ENCODE results near the gene C3orf18.

DNA sequence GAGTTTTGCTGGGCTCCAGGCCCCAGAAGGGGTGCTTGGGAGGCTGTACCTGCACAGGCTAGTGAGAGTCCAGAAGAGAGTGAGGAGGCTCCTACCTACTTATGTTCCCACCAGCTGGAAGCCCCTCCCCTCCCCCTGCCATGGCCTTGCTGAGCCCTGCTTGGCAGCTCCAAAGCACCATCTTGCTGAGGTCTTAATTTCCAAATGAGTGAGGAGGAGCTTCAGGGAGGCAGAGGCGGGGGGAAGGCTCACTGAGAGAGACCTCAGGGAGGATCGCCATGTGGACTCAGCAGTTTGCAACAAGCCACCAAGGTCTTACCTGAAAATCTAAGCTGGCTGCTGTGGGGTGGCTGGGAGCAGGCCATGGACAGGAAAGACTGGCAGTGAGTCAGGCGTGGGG lies 55.4 kb downstream of the C3orf18 start:
- TF ChIP-seq FOXA1 (IDR thresholded peaks at IDR 0.05) (no peak), ARNT (IDR thresholded peaks at IDR 0.05) (no peak), L3MBTL2 (conservative IDR thresholded peaks at IDR 0.05) (no peak), NFRKB (IDR thresholded peaks at IDR 0.05) (no peak), TARDBP (IDR thresholded peaks at IDR 0.05) (no peak), SUZ12 (IDR thresholded peaks at IDR 0.05) (no peak), ZNF384 (IDR thresholded peaks at IDR 0.05) (no peak), FOXK2 (IDR thresholded peaks at IDR 0.05) (no peak), SP1 (IDR thresholded peaks at IDR 0.05) (no peak), HDGF (IDR thresholded peaks at IDR 0.05; ENCODE audit: borderline replicate concordance) (no peak), ELF4 (IDR thresholded peaks at IDR 0.05) (no peak), FOXM1 (IDR thresholded peaks at IDR 0.05; ENCODE audit: borderline replicate concordance) (no peak), BHLHE40 (IDR thresholded peaks at IDR 0.05; ENCODE audit: borderline replicate concordance) (no peak)
- TF ChIP-seq, protein P1, sequence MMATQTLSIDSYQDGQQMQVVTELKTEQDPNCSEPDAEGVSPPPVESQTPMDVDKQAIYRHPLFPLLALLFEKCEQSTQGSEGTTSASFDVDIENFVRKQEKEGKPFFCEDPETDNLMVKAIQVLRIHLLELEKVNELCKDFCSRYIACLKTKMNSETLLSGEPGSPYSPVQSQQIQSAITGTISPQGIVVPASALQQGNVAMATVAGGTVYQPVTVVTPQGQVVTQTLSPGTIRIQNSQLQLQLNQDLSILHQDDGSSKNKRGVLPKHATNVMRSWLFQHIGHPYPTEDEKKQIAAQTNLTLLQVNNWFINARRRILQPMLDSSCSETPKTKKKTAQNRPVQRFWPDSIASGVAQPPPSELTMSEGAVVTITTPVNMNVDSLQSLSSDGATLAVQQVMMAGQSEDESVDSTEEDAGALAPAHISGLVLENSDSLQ (IDR thresholded peaks at IDR 0.05) = no peak
